HG02870 (cell line): ENCODE measurements around the gene IER2.
"Not testable (repeated sequence)": the region's sequence is repeated elsewhere in the genome, so short reads cannot be mapped to it uniquely, and the experiment has no call there.

Source experiments
- ATAC-seq: cut with Tn5 transposase; IDR thresholded peaks from one replicate; pipeline ENCODE4 v1.9.1; 2021; ENCODE audit warnings: mild to moderate bottlenecking, moderate library complexity; ENCODE audit not compliant: unreplicated experiment

IER2 gene

DNA sequence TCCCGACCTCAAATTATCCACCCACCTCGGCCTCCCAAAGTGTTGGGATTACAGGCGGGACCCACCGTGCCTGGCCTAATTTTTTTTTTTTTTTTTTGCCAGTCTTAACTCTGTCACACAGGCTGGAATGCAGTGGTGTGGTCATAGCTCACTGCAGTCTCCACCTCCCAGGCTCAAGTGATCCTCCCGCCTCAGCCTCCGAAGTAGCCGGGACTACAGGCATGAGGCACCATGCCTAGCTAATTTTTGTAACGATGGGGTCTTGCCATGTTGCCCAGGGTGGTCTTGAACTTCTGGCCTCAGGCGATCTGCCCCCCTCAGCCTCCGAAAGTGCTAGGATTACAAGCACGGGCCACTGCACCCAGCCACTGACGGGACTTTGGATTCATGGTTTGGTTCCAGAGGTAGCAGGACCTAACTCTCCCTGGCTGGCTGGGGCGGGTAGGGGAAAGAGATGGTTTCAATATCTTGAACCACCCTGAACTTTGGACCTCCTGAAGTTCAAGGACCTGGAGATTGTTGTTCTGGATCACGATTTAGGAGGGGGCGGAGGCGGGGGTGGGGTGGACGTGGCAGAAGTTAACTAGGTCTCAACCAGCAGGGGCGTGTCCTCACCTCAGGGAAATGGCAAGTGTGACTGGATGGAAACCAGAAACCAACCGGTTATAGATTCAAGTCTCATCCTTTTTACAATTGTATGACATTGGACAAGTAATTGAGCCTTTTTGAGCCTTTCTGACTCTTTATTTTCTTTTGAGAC is 40.8 kb downstream of the IER2 start:
- no peak for ATAC-seq

GRCh38 chr19:13195678-13196077 is 45.5 kb downstream of the IER2 start:
- no peak for ATAC-seq

DNA sequence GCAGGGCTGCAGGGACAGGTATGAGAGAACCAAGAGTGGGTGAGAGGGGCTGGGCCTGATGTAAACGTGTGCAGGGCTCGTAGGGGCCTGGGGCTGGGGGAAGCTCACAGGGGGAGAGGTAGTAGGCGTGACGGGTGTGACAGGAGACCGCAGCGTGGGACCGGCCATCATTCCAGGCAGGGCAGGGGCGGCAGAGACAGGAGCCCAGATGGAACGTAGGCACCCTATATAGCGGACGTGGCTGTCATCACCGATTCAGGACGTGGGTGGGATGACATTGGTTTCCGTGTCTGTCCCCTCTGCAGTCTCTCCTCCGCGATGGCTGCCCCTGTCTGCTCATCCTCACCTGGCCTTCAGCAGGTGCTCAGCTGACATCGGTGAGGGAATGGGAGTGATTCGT is 48.4 kb downstream of the IER2 start:
- ATAC-seq = no peak

DNA sequence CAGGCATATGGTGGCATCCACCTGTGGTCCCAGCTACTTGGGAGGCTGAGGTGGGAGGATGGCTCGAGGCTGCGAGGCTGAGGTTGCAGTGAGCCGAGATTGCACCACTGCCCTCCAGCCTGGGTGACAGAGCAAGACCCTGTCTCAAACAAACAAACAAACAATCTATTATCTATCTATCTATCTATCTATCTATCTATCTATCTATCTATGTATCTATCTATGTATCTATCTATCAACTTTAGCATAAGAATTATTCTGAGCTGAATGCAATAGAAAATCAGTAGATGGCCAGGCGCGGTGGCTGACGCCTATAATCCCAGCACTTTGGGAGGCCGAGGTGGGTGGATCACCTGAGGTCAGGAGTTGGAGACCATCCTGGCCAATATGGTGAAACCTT is 51.9 kb downstream of the IER2 start:
- not testable (repeated sequence) for ATAC-seq
